ENCODE measurements around the gene SLC2A3. TPM values are rescaled to one million over a fixed set of nuclear protein-coding genes. Genes with fewer than 3 reads are reported as not detected.
"Not testable (repeated sequence)": the region's sequence is repeated elsewhere in the genome, so short reads cannot be mapped to it uniquely, and the experiment has no call there.

SLC2A3 gene
- total RNA-seq, 2 experiments from 2014 or later: 227 to 230 TPM

DNA sequence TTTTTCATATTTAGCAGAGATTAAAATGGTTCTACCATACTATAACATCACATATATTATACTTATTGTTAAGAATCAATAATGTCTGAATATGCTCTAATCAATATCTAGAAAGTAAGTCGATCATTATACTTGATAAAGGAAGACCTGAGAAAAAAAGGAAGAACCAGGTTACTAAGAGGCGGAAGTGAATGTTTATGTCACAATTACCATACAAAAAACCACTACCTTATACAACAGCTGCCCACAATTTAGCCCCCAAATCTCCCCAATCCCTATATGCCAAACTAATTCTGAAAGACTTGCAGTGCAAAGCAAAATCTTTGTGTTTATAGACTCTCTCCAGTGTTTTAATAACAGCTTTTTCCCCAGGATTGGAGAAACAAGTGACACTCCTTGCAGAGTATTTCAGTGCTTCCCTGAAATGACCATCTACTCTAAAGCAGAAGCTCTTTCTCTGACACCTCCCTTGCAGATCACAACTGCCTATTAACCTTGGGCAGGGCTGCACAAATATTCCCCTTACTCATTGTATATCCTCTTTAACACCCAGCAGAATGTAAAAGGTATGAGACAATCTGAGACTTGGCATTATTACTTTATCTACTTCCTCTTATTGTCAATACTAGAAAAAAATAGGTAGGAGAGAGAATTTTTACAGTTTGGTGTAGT lies 12.7 kb upstream of the SLC2A3 start:
- CTCF ChIA-PET: interaction anchor here (0.7 to 3.6 kb wide), 4 partner anchors 9 to 47 kb away, joined by 3 to 11 read pairs (median 4); no protein-coding TSS in a partner anchor

GRCh38 chr12:7947011-7947410 lies 11.0 kb upstream of the SLC2A3 start:
- Mint-ChIP-seq H3K4me3 (no peak overlapping the region), H3K9me3 (no peaks in the 10 kb centered on the region), H3K36me3 (ENCODE audit: low read depth) (no peaks in the 10 kb centered on the region), H3K27me3 (no peaks in the 10 kb centered on the region), H3K27ac (no peak overlapping the region), H3K4me1 (peaks cover 11% of the 10 kb centered on the region)
- ChIA-PET POLR2A (no interaction called here), CTCF (interaction anchor here (1.0 to 3.6 kb wide), 4 partner anchors 9 to 14 kb away, joined by 3 to 11 read pairs (median 3); partner anchors contain the start of gene SLC2A3)
- no peak for DNase-seq

More for the DNA sequence above, 12.7 kb upstream of the SLC2A3 start:
- H3K27ac Mint-ChIP-seq: no peak overlapping the region
- no peaks in the 10 kb centered on the region for H3K27me3 Mint-ChIP-seq
- no peaks in the 10 kb centered on the region for H3K9me3 Mint-ChIP-seq
- POLR2A ChIA-PET: no interaction called here
- peaks cover 10% of the 10 kb centered on the region for H3K4me1 Mint-ChIP-seq
- no peaks in the 10 kb centered on the region for H3K36me3 Mint-ChIP-seq (ENCODE audit: low read depth)
- H3K4me3 Mint-ChIP-seq: no peak overlapping the region
- no peak for DNase-seq

DNA sequence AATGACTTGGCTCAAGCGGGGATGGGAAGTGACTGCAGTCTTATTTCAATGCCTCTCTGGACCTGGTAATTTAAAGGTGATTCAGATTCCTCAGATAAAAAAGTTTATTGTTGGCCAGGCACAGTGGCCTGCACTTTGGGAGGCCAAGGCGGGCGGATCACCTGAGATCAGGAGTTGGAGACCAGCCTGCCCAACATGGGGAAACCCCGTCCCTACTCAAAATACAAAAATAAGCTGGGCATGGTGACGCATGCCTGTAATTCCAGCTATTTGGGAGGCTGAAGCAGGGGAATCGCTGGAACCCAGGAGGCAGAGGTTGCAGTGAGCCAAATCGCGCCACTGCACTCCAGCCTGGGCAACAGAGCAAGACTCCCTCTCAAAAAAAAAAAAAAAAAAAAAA lies 8.8 kb upstream of the SLC2A3 start:
- not testable (repeated sequence) for H3K36me3 Mint-ChIP-seq (ENCODE audit: low read depth); H3K9me3 Mint-ChIP-seq; H3K4me3 Mint-ChIP-seq; H3K27ac Mint-ChIP-seq; H3K27me3 Mint-ChIP-seq; DNase-seq
- CTCF ChIA-PET: interaction anchor here (0.6 to 2.2 kb wide), 4 partner anchors 12 to 80 kb away, joined by 3 to 7 read pairs (median 4); no protein-coding TSS in a partner anchor
- peaks cover 17% of the 10 kb centered on the region for H3K4me1 Mint-ChIP-seq
- POLR2A ChIA-PET: interaction anchor here (0.6 kb wide), 1 partner anchor 14 kb away, joined by 3 read pairs; no protein-coding TSS in a partner anchor

- H3K36me3 Mint-ChIP-seq (ENCODE audit: low read depth): no peaks in the 10 kb centered on the region
- ChIA-PET POLR2A (no interaction called here), CTCF (interaction anchor here (4.1 kb wide), 1 partner anchor 20 kb away, joined by 20 read pairs; no protein-coding TSS in a partner anchor)
- H3K4me1 Mint-ChIP-seq: peaks cover 15% of the 10 kb centered on the region
- H3K27me3 Mint-ChIP-seq: no peaks in the 10 kb centered on the region
- H3K27ac Mint-ChIP-seq: no peak overlapping the region
- no peak for DNase-seq
- no peak overlapping the region for H3K4me3 Mint-ChIP-seq
- H3K9me3 Mint-ChIP-seq: no peaks in the 10 kb centered on the region
These were observed 4.9 kb upstream of the SLC2A3 start for GRCh38 chr12:7940906-7941305.

DNA sequence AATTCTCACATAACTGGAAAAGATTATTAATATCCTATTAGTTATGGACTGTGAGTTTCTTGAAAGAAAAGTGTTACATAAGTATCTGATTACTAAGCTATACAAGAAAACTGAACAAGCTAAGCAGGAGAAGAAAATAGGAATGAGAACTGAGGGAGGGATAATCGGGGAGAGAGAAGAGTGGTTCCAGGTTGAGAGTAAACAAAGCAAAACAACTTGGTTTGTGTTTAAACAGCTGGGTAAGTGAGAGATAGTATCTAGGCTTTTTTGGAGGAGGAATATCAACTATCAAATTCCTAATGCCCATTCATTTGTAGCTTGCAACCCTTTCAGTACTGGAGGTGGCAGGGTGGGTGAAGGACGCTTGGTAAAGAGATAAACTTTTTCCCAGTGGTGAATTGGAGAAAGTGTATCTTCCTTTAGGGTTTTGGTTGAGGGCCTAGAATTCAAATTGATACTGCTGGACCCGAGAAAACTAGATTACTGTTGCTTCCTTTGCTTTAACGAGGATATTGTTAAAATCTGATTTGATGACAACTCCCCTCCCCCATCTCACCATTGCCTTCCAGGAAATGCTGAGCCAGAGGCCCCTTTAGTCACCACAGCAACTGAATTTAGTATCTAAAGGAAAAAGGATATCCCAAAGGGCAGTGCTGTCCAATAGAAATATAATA lies 2.0 kb upstream of the SLC2A3 start:
- Mint-ChIP-seq H3K9me3 (no peaks in the 10 kb centered on the region), H3K4me1 (peaks cover 14% of the 10 kb centered on the region), H3K4me3 (peak overlapping the region; percentile 12), H3K36me3 (ENCODE audit: low read depth) (no peaks in the 10 kb centered on the region), H3K27ac (peak overlapping the region; percentile 64), H3K27me3 (no peaks in the 10 kb centered on the region)
- peak; percentile 32 for DNase-seq
- ChIA-PET POLR2A (interaction anchor here (5.6 kb wide), 1 partner anchor 23 kb away, joined by 88 read pairs; no protein-coding TSS in a partner anchor), CTCF (interaction anchor here (0.7 to 4.1 kb wide), 7 partner anchors 10 to 57 kb away, joined by 3 to 20 read pairs (median 6); no protein-coding TSS in a partner anchor)

GRCh38 chr12:7934889-7935492 lies 996 bp downstream of the SLC2A3 start:
- no peak for DNase-seq
- ChIA-PET POLR2A (interaction anchor here (1.5 to 5.6 kb wide), 4 partner anchors 23 to 56 kb away, joined by 6 to 88 read pairs (median 12); no protein-coding TSS in a partner anchor), CTCF (interaction anchor here (1.2 to 5.2 kb wide), 6 partner anchors 28 to 60 kb away, joined by 5 to 70 read pairs (median 17); no protein-coding TSS in a partner anchor)
- H3K27ac Mint-ChIP-seq: no peak overlapping the region
- H3K9me3 Mint-ChIP-seq: no peaks in the 10 kb centered on the region
- H3K4me3 Mint-ChIP-seq: no peak overlapping the region
- H3K4me1 Mint-ChIP-seq: peaks cover 26% of the 10 kb centered on the region
- H3K27me3 Mint-ChIP-seq: no peaks in the 10 kb centered on the region
- peaks cover 17% of the 10 kb centered on the region for H3K36me3 Mint-ChIP-seq (ENCODE audit: low read depth)

GRCh38 chr12:7934091-7934888 lies 1.7 kb downstream of the SLC2A3 start:
- ChIA-PET POLR2A (interaction anchor here (0.6 to 5.6 kb wide), 4 partner anchors 26 to 1570 kb away, joined by 3 to 88 read pairs (median 8); no protein-coding TSS in a partner anchor), CTCF (interaction anchor here (0.9 to 5.2 kb wide), 11 partner anchors 13 to 149 kb away, joined by 3 to 70 read pairs (median 6); no protein-coding TSS in a partner anchor)
- peak; percentile 16 for DNase-seq
- peaks cover 26% of the 10 kb centered on the region for H3K4me1 Mint-ChIP-seq
- no peak overlapping the region for H3K27ac Mint-ChIP-seq
- peaks cover 19% of the 10 kb centered on the region for H3K36me3 Mint-ChIP-seq (ENCODE audit: low read depth)
- H3K4me3 Mint-ChIP-seq: no peak overlapping the region
- H3K27me3 Mint-ChIP-seq: no peaks in the 10 kb centered on the region
- H3K9me3 Mint-ChIP-seq: no peaks in the 10 kb centered on the region

- CTCF ChIA-PET: interaction anchor here (0.7 to 5.2 kb wide), 27 partner anchors 10 to 150 kb away, joined by 3 to 70 read pairs (median 4); no protein-coding TSS in a partner anchor
- no peak overlapping the region for H3K4me3 Mint-ChIP-seq
These were observed 2.7 kb downstream of the SLC2A3 start for GRCh38 chr12:7933255-7933726.

GRCh38 chr12:7932599-7933240 lies 3.3 kb downstream of the SLC2A3 start:
- H3K4me3 Mint-ChIP-seq, H3K27ac Mint-ChIP-seq, H3K27me3 Mint-ChIP-seq, H3K9me3 Mint-ChIP-seq, DNase-seq: not testable (repeated sequence)
- Mint-ChIP-seq H3K4me1 (peaks cover 31% of the 10 kb centered on the region), H3K36me3 (ENCODE audit: low read depth) (peaks cover 34% of the 10 kb centered on the region)
- ChIA-PET POLR2A (interaction anchor here (0.7 to 5.6 kb wide), 5 partner anchors 28 to 1826 kb away, joined by 3 to 88 read pairs (median 4); no protein-coding TSS in a partner anchor), CTCF (interaction anchor here (0.6 to 5.2 kb wide), 26 partner anchors 9 to 933 kb away, joined by 3 to 70 read pairs (median 4); no protein-coding TSS in a partner anchor)

More at GRCh38 chr12:7933255-7933726, 2.7 kb downstream of the SLC2A3 start:
- POLR2A ChIA-PET: interaction anchor here (0.6 to 5.6 kb wide), 7 partner anchors 27 to 1826 kb away, joined by 3 to 88 read pairs (median 4); no protein-coding TSS in a partner anchor
- no peaks in the 10 kb centered on the region for H3K27me3 Mint-ChIP-seq
- peaks cover 29% of the 10 kb centered on the region for H3K36me3 Mint-ChIP-seq (ENCODE audit: low read depth)
- H3K4me1 Mint-ChIP-seq: peaks cover 34% of the 10 kb centered on the region
- no peak overlapping the region for H3K27ac Mint-ChIP-seq
- peak; percentile 85 for DNase-seq
- no peaks in the 10 kb centered on the region for H3K9me3 Mint-ChIP-seq

GRCh38 chr12:7929083-7929792 lies 6.7 kb downstream of the SLC2A3 start:
- Mint-ChIP-seq H3K27me3 (no peaks in the 10 kb centered on the region), H3K27ac (no peak overlapping the region), H3K4me1 (peaks cover 52% of the 10 kb centered on the region), H3K9me3 (no peaks in the 10 kb centered on the region), H3K36me3 (ENCODE audit: low read depth) (peaks cover 58% of the 10 kb centered on the region), H3K4me3 (no peak overlapping the region)
- ChIA-PET CTCF (no interaction called here), POLR2A (interaction anchor here (0.7 kb wide), 1 partner anchor 44 kb away, joined by 9 read pairs; no protein-coding TSS in a partner anchor)
- DNase-seq: no peak

- no peak for DNase-seq
- H3K9me3 Mint-ChIP-seq: no peaks in the 10 kb centered on the region
- ChIA-PET CTCF (interaction anchor here (0.5 to 1.8 kb wide), 2 partner anchors 8 to 68 kb away, joined by 4 to 5 read pairs; no protein-coding TSS in a partner anchor), POLR2A (no interaction called here)
- no peaks in the 10 kb centered on the region for H3K27me3 Mint-ChIP-seq
- H3K4me3 Mint-ChIP-seq: no peak overlapping the region
- peaks cover 57% of the 10 kb centered on the region for H3K4me1 Mint-ChIP-seq
- H3K27ac Mint-ChIP-seq: peak overlapping the region; percentile 25
- peaks cover 64% of the 10 kb centered on the region for H3K36me3 Mint-ChIP-seq (ENCODE audit: low read depth)
These were observed 8.5 kb downstream of the SLC2A3 start for GRCh38 chr12:7927470-7927869.
